ENCODE results near the gene LRP1.
A peak's percentile ranks its signal among the peaks of the same experiment; 100 is the strongest.

The LRP1 gene

DNA sequence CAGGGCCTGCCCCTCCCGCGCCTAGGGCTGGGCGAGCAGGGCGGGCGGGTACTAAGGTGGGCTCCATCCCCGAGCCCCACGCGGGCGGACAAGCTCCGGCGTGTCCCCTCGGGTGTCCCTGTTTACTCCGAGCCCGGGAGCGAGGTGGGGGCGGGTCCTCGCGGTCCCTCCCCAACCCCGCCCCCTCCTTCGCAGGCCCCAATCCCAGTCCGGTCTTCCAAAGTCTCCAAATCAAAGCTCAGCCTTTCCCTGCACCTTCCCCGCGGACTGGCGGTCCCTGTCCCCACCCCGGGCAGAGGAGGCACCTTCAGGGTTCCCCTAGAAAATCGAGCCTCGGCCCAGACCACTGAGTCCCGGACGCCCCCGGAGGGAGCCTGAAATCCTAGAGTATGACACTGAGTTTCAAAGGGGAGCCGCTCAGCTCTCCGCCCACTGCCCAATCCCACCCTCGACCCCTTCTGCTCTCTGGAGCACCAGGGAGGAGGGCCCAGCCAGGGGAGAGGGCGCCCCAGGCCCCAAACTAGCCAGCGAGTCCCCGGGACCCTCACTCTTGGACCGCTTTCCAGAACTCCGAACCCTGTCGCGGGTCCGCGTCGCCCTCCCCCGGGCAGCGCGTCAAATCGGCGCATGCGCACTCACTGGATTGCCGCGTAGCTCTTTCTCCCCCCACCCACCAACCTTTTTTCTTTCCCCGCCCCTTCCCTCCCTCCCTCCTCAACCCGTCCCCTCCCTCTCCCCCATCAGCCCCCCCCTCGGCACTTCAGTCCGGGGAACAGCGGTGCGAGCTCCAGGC lies at the start of gene LRP1:
Gene LRP1, plus strand, starts transcription at position 758 of the 793 bp plus-strand sequence. CDS start 482 bp downstream, outside the sequence.
- DNase-seq, result peak; percentile 59

DNA sequence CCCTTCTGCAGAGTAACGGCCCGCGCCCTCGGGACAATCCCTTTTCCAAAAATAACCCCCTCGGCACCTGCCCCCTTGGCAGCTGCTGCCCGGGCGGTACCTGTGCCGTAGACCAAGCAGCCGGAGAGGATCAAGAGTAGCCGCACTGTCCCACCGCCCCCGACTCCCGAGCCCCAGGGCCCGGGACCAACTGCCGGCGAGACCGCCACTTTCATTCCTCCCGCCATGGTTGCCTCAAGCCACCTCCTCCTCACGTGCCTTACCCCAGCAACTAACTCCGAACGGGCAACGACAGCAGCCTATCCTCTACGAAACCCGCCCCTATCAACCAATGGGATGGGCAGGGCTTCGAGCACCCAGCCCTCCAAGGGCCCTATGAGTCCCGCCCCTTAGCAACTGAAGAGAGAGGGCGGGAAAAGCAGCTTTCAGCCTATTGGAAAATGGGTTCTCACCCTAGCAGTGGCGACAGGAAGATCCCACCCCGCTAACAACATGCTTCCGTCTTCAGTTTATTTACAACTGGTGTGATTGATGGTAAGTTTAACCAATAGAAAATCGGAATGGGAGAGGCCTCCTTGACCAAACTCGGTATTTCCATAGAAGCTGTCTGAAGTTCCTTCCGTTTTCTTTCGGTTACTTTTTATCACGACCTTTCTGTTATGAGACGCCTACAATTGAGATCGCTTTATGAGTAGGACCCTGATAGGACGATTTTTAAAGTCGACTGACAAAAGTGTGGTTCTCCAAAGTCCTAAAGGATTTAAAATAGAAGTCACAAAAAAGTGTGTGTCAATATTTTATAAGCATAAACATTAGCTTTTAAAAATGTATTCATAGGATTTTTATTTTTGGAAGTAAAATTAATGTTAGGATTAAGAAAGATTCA lies 49.5 kb upstream of the LRP1 start, which contains the start of gene NEMP1:
Gene NEMP1, minus strand, starts transcription at position 273 of the 886 bp plus-strand sequence. Its CDS starts 46 bp downstream, at position 227.
- peak; percentile 100 for DNase-seq

DNA sequence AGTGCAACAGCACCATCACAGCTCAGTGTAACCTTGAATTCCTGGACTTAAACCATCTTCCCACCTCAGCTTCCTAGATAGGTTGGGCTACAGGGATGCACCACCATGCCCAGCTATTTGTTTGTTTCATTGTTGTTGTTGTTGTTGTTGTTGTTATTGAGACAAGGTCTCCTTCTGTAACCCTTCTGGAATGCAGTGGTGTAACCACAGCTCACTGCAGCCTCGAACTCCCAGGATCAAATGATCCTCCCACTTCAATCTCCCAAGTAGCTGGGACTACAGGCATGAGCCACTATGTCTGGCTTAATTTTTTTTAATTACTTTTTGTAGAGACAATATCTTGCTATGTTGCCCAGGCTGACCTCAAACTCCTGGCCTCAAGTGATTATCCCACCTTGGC lies 48.5 kb upstream of the LRP1 start:
- no peak for DNase-seq

DNA sequence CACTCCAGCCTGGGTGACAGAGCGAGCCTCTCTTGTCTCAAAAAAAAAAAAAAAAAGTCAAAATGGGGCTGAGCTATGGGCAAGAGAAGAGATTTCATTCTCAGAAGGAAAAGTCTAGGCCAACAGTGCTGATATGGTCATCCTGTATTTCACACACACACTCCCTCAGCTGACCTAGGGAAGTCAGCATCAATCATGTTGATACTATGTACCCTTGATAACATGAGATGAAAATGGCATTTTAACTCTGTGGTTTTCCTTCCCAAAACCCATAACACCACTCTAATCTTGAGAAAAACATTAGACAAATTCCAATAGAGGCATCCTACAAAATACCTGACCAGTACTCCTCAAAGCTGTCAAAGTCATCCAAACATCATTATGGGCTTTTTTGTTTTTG lies 47.4 kb upstream of the LRP1 start:
- DNase-seq, result no peak

DNA sequence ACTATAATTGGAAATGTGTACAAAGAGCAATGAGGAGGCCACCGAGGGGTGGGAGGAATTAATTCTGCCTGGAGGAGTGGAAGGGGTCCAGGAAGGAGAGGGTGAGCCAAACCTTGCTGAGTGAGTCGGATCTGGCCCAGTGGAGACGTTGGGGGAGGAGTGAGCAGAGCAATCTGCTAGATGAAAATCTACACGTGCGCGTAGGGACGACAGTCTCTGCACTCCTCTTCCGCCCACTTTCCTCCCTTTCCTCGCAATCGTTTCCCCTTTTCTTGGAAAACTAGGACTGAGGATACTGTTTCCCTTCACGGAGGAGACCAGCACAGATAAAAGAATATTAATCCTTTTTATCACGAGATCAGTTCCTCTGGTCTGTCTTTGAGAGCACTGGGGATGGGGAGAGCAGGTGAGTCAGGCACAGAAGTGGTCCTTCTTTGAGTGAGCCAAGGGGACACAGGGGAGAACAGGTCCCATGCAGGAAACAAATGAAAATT lies 42.2 kb upstream of the LRP1 start:
- DNase-seq, result peak; percentile 61

GRCh38 chr12:57086493-57087009 lies 41.7 kb upstream of the LRP1 start:
- peak; percentile 67 for DNase-seq

- DNase-seq, result peak; percentile 61
Measured at GRCh38 chr12:57087010-57087690, 41.1 kb upstream of the LRP1 start.

- peak; percentile 85 for DNase-seq
Measured at GRCh38 chr12:57087691-57088353, 40.5 kb upstream of the LRP1 start.

- peak; percentile 88 for DNase-seq
Measured at GRCh38 chr12:57088354-57089270, 39.7 kb upstream of the LRP1 start, which contains the start of gene NAB2. NAB2 (plus strand) TSS chr12:57089114; CDS start chr12:57089272, 158 bp downstream.

- DNase-seq, result peak; percentile 23
Measured at GRCh38 chr12:57089271-57090245, 38.7 kb upstream of the LRP1 start.

- DNase-seq, result no peak
Measured at GRCh38 chr12:57090490-57090889, 37.8 kb upstream of the LRP1 start.

DNA sequence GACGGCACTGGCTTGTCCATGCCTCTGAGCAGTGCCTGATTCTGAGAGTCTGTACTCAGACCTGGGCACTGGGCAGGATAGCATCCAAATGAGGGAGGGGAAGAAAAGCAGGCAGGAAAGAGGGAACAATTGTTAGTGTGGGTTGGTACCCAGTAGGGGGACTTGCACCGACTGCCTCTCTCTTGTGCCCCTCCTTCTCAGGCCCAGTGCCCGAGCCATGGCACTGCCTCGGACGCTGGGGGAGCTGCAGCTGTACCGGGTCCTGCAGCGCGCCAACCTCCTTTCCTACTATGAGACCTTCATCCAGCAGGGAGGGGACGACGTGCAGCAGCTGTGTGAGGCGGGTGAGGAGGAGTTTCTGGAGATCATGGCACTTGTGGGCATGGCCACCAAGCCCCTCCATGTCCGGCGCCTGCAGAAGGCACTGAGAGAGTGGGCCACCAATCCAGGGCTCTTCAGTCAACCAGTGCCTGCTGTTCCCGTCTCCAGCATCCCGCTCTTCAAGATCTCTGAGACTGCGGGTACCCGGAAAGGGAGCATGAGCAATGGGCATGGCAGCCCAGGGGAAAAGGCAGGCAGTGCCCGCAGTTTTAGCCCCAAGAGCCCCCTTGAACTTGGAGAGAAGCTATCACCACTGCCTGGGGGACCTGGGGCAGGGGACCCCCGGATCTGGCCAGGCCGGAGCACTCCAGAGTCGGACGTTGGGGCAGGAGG lies 37.2 kb upstream of the LRP1 start:
- DNase-seq, result no peak

DNA sequence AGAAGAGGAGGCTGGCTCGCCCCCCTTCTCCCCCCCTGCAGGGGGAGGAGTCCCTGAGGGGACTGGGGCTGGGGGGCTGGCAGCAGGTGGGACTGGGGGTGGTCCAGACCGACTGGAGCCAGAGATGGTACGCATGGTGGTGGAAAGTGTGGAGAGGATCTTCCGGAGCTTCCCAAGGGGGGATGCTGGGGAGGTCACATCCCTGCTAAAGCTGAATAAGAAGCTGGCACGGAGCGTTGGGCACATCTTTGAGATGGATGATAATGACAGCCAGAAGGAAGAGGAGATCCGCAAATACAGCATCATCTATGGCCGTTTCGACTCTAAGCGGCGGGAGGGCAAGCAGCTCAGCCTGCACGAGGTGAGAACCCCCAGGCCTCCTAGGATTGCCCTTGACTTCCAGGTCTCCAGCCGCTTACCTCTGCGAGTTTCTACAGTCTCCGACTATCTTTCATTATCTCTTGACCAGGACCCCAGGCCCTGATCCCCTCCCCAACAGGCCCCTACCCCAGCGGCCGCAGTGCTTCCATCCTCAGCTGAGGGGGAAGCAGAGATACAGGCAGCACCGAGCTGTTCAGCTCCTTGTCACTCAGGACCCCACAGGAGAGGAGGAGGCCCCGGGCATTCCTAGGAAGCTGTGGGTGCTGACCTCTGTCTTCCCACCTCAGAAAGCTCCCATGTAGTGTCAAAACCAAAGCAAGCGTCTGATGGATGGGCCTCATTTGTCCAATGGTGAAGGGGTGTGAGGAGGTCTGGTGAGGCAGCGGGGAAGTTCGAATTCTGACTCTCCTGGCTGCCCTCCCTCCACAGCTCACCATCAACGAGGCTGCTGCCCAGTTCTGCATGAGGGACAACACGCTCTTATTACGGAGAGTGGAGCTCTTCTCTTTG lies 36.4 kb upstream of the LRP1 start:
- DNase-seq, result no peak

- no peak for DNase-seq
Measured at GRCh38 chr12:57092529-57092862, 35.8 kb upstream of the LRP1 start.

DNA sequence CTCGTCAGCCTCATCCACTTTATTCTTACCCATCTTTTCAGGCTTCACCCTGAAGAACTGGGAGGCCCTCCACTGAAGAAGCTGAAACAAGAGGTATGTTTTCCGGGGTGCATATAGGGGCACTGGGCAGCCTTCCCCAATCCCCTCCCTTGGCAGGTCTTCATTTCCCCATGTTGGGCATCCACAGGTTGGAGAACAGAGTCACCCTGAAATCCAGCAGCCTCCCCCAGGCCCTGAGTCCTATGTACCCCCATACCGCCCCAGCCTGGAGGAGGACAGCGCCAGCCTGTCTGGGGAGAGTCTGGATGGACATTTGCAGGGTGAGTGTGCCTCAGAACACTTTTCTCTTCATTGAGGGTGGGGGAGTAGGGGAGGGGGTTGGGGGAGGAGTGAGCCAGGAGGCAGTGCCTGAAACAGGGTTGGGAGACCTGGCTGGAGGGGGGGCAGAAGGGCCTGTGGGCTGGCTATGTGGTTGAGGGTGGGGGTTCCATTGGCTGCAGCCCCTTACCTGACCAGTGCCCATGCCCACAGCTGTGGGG lies 35.3 kb upstream of the LRP1 start:
- no peak for DNase-seq

DNA sequence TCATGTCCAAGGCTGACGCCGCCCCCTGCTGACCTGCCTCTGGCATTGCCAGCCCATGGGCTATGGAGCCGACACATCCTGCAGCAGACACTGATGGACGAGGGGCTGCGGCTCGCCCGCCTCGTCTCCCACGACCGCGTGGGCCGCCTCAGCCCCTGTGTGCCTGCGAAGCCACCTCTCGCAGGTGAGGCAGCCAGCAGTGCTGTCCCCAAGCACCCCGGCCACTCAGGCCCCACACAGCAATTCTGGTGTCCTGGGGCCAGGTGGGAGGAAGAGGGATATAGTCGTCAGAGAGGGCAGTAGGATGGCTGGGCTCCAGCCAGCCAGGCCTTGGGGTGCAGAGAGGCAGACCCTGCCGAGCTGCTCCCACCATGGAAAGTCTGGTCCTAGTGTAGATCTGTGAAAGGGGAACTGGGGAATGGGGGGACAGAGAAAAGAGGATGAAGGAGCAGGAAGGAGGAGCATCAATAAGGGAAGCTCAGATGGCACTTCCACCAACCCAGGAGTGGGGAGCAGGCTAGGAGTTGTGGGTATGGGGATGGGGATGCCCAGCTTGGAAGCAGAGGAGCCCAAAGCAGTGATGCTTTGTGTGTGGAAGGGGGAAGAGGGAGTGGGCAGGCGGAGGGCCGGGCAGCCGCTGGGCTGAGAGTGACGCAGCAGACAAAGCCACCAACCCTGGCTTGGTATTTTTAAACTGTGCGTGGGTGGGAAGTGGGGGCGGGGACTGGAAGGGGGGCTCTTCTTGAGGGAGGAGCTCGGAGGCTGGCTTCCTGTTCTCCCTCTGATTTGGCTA lies 34.7 kb upstream of the LRP1 start:
- peak; percentile 61 for DNase-seq
